H4 (cell line): ENCODE results near the gene RASD2. TPM values are rescaled to one million over a fixed set of nuclear protein-coding genes. Genes with fewer than 3 reads are reported as not detected.

Experiments
- total RNA-seq: library from RNA; depleted of rRNA; stranded (reverse); fragments of >200 nt; shearing (Covaris generic); gene quantifications from 2 replicates; pipeline ENCODE4 v1.2.3, GENCODE V29; 2014; rRNA removed

The RASD2 gene
- total RNA-seq, 1 experiment from 2014 or later, result 0.08 TPM

Other genes starting within 250 kb of the RASD2 start
- gene TOM1, start 240.9 kb upstream of the RASD2 start, total RNA-seq, result 29.8 and 49.1 TPM in 2 replicates
- 49.2 and 59.1 TPM in 2 replicates for gene HMOX1, start 159.7 kb upstream of the RASD2 start, total RNA-seq
- 51.4 and 57.4 TPM in 2 replicates for gene MCM5, start 140.7 kb upstream of the RASD2 start, total RNA-seq
- not detected in 2 replicates for gene MB, start 76.5 kb downstream of the RASD2 start, total RNA-seq
- gene APOL6, start 107.6 kb downstream of the RASD2 start, total RNA-seq, result 13.6 and 14.9 TPM in 2 replicates
- not detected in 2 replicates for gene APOL5, start 177.0 kb downstream of the RASD2 start, total RNA-seq